ENCODE measurements around the gene LRRC7. TPM values are rescaled to one million over a fixed set of nuclear protein-coding genes. Genes with fewer than 3 reads are reported as not detected.

The LRRC7 gene
- polyA plus RNA-seq, 1 experiment = 0.22 TPM

- ChIA-PET POLR2A (no interaction called here), CTCF (no interaction called here)
- Histone ChIP-seq H3K4me3 (ENCODE audit: low read depth, low read length) (no peak overlapping the region), H3K36me3 (ENCODE audit: control insufficient read depth, insufficient read depth, low read length) (no peaks in the 10 kb centered on the region), H3K27me3 (ENCODE audit: control insufficient read depth, insufficient read depth, low read length) (no peaks in the 10 kb centered on the region)
- DNase-seq (ENCODE audit: low read depth) = no peak
- no peak for TF ChIP-seq CTCF (IDR thresholded peaks at IDR 0.05; ENCODE audit: insufficient read depth, low read depth, low read length)
Measured at GRCh38 chr1:69744381-69744780, 176.7 kb downstream of the LRRC7 start.

GRCh38 chr1:69747207-69747606, 179.5 kb downstream of the LRRC7 start:
- POLR2A ChIA-PET = no interaction called here
- Histone ChIP-seq H3K27me3 (ENCODE audit: control insufficient read depth, insufficient read depth, low read length) (no peaks in the 10 kb centered on the region), H3K4me3 (ENCODE audit: low read depth, low read length) (no peak overlapping the region), H3K36me3 (ENCODE audit: control insufficient read depth, insufficient read depth, low read length) (no peaks in the 10 kb centered on the region)
- DNase-seq (ENCODE audit: low read depth) = no peak
- TF ChIP-seq CTCF (IDR thresholded peaks at IDR 0.05; ENCODE audit: insufficient read depth, low read depth, low read length) = no peak
- CTCF ChIA-PET = no interaction called here

- no peaks in the 10 kb centered on the region for H3K36me3 ChIP-seq (ENCODE audit: control insufficient read depth, insufficient read depth, low read length)
- POLR2A ChIA-PET = no interaction called here
- TF ChIP-seq CTCF (IDR thresholded peaks at IDR 0.05; ENCODE audit: insufficient read depth, low read depth, low read length) = no peak
- no peak for DNase-seq (ENCODE audit: low read depth)
- CTCF ChIA-PET = interaction anchor here (0.5 to 1.7 kb wide), 2 partner anchors 13 to 22 kb away, joined by 3 to 7 read pairs; no protein-coding TSS in a partner anchor
- H3K27me3 ChIP-seq (ENCODE audit: control insufficient read depth, insufficient read depth, low read length) = no peaks in the 10 kb centered on the region
- H3K4me3 ChIP-seq (ENCODE audit: low read depth, low read length) = no peak overlapping the region
Measured at GRCh38 chr1:69750638-69751037, 182.9 kb downstream of the LRRC7 start.

GRCh38 chr1:69752831-69753230, 185.1 kb downstream of the LRRC7 start:
- ChIA-PET CTCF (no interaction called here), POLR2A (no interaction called here)
- no peaks in the 10 kb centered on the region for H3K36me3 ChIP-seq (ENCODE audit: control insufficient read depth, insufficient read depth, low read length)
- no peak overlapping the region for H3K4me3 ChIP-seq (ENCODE audit: low read depth, low read length)
- no peaks in the 10 kb centered on the region for H3K27me3 ChIP-seq (ENCODE audit: control insufficient read depth, insufficient read depth, low read length)
- DNase-seq (ENCODE audit: low read depth) = no peak
- no peak for TF ChIP-seq CTCF (IDR thresholded peaks at IDR 0.05; ENCODE audit: insufficient read depth, low read depth, low read length)

- ChIA-PET CTCF (no interaction called here), POLR2A (no interaction called here)
- Histone ChIP-seq H3K36me3 (ENCODE audit: control insufficient read depth, insufficient read depth, low read length) (no peaks in the 10 kb centered on the region), H3K4me3 (ENCODE audit: low read depth, low read length) (no peak overlapping the region), H3K27me3 (ENCODE audit: control insufficient read depth, insufficient read depth, low read length) (no peaks in the 10 kb centered on the region)
- TF ChIP-seq CTCF (IDR thresholded peaks at IDR 0.05; ENCODE audit: insufficient read depth, low read depth, low read length) = no peak
- DNase-seq (ENCODE audit: low read depth) = no peak
Measured at GRCh38 chr1:69754521-69754920, 186.8 kb downstream of the LRRC7 start.
